Measurements from ENCODE around the gene NDUFA5. TPM values are rescaled to one million over a fixed set of nuclear protein-coding genes. Genes with fewer than 3 reads are reported as not detected.
"Not testable (repeated sequence)": the region's sequence is repeated elsewhere in the genome, so short reads cannot be mapped to it uniquely, and the experiment has no call there.

Gene NDUFA5
- total RNA-seq, 2 donors from 2014 or later, result 33.3 to 50.6 TPM

DNA sequence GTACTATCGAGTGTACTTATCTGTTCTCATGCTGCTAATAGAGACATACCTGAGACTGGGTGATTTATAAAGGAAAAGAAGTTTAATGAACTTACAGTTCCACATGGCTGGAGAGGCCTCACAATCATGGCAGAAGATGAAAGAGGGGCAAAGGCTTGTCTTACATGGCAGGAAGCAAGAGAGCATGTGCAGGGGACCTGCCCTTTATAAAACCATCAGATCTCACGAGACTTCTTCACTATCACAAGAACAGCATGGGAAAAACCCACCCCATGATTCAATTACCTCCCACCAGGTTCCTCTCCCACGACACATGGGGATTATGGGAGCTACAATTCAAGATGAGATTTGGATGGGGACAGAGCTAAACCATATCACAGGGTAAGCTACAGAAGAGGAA, 4.5 kb downstream of the NDUFA5 start:
- intact Hi-C loops (cut with DNase I), result no loop called here
- TF ChIP-seq, protein P1, sequence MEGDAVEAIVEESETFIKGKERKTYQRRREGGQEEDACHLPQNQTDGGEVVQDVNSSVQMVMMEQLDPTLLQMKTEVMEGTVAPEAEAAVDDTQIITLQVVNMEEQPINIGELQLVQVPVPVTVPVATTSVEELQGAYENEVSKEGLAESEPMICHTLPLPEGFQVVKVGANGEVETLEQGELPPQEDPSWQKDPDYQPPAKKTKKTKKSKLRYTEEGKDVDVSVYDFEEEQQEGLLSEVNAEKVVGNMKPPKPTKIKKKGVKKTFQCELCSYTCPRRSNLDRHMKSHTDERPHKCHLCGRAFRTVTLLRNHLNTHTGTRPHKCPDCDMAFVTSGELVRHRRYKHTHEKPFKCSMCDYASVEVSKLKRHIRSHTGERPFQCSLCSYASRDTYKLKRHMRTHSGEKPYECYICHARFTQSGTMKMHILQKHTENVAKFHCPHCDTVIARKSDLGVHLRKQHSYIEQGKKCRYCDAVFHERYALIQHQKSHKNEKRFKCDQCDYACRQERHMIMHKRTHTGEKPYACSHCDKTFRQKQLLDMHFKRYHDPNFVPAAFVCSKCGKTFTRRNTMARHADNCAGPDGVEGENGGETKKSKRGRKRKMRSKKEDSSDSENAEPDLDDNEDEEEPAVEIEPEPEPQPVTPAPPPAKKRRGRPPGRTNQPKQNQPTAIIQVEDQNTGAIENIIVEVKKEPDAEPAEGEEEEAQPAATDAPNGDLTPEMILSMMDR (IDR thresholded peaks at IDR 0.05), result no peak
- TF ChIP-seq POLR2A (IDR thresholded peaks at IDR 0.05), result no peak
- no peak for DNase-seq
- 88% methylated on average over 3 of the region's 3 CpGs for WGBS, 2 donors
- Histone ChIP-seq H3K27ac (no peak overlapping the region), H3K36me3 (replicated peaks in 1 of 2; ENCODE audit: insufficient read depth in 1 of 2, low read depth in 2 of 2) (no peaks in the 10 kb centered on the region), H3K4me1 (peaks cover 19% of the 10 kb centered on the region), H3K4me3 (no peak overlapping the region), H3K27me3 (no peaks in the 10 kb centered on the region), H3K9me3 (no peaks in the 10 kb centered on the region)
- ATAC-seq, result no peak

DNA sequence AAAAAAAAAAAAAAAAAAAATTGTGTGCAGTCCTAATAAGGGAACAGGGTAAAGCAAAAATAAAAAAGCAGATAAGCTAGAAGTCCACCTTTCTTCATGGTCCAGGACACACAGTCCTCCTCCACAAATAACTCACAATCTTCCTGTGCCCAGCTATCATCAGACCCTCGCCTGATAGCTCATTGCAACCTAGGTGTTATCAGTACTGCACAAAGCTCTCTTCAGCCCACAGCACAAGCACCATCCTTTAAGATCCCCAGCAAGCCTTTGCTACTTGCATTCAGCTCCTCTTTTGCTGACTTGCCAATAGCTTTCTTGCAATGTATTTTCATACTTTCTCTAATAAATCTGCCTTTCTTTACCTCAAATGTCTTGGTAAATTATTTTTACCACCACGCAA, 5.0 kb downstream of the NDUFA5 start:
- Histone ChIP-seq H3K4me3 (no peak overlapping the region), H3K27ac (no peak overlapping the region), H3K27me3 (no peaks in the 10 kb centered on the region), H3K36me3 (replicated peaks in 1 of 2; ENCODE audit: insufficient read depth in 1 of 2, low read depth in 2 of 2) (no peaks in the 10 kb centered on the region), H3K4me1 (peaks cover 19% of the 10 kb centered on the region), H3K9me3 (no peaks in the 10 kb centered on the region)
- DNase-seq, result no peak
- no peak for TF ChIP-seq POLR2A (IDR thresholded peaks at IDR 0.05)
- TF ChIP-seq, protein P1 (IDR thresholded peaks at IDR 0.05), result no peak
- intact Hi-C loops (cut with DNase I), result no loop called here
- ATAC-seq, result no peak
- WGBS, 2 donors, result 89 to 96% methylated on average over 2 of the region's 2 CpGs

DNA sequence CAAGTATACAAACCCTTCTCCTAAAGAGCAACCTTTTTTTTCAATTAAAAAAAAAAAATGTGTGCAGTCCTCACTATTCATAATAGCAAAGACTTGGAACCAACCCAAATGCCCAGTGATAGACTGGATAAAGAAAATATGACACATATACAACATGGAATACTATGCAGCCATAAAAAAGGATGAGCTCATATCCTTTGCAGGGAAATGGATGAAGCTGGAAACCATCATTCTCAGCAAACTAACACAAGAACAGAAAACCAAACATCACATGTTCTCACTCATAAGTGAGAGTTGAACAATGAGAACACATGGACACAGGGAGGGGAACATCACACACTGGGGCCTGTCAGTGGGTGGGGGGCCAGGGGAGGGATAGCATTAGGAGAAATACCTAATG, 5.5 kb downstream of the NDUFA5 start:
- H3K9me3 ChIP-seq; ATAC-seq; intact Hi-C loops (cut with DNase I); H3K27ac ChIP-seq; H3K4me3 ChIP-seq; H3K36me3 ChIP-seq (replicated peaks in 1 of 2; ENCODE audit: insufficient read depth in 1 of 2, low read depth in 2 of 2); H3K27me3 ChIP-seq; DNase-seq: not testable (repeated sequence)
- H3K4me1 ChIP-seq, result peaks cover 19% of the 10 kb centered on the region

DNA sequence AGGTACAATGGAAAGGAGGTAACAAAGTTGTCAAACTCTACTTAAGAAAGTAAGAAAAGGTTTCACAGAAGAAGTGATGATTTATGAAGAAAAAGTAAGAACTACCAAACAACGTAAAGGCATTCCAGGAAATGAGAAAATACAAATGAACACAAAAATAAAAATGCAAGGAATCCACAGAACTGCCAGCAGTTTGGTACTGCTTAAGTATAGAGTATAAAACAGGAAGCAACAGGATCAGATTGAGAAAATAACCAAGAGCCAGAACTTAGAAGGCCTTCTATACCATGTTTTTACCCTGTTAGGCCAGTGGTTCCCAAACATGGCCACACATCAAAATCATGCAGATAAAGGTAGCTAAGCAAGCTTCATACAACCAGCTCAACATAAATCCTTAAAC, 9.2 kb downstream of the NDUFA5 start:
- DNase-seq, result no peak
- TF ChIP-seq POLR2A (IDR thresholded peaks at IDR 0.05), result no peak
- TF ChIP-seq, protein P1 (IDR thresholded peaks at IDR 0.05), result no peak
- Histone ChIP-seq H3K4me1 (no peaks in the 10 kb centered on the region), H3K27me3 (no peaks in the 10 kb centered on the region), H3K27ac (no peak overlapping the region), H3K36me3 (replicated peaks in 1 of 2; ENCODE audit: insufficient read depth in 1 of 2, low read depth in 2 of 2) (peaks cover 0 to 3% of the 10 kb centered on the region in 2 donors), H3K9me3 (no peaks in the 10 kb centered on the region), H3K4me3 (no peak overlapping the region)
- WGBS, 2 donors, result 96% methylated on average over 1 of the region's 1 CpG
- ATAC-seq, result no peak
- intact Hi-C loops (cut with DNase I), result no loop called here

DNA sequence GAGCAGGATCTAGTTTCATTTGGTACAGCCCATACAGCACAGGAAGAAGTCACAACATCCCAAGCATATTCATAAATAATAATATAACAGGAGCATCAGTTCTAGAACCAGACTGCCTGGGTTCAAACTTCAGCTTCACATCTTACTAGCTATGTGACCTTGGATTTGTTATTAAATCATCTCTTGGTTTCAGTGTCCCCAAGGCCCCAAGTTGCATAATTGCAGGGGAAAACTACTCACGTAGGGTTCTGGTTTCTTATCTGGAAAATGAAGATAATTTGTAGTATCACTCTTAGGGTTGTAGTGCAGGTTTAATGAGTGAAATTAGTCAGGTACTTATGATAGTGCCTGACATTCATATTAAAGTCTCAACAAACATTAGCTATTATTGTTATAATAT, 17.7 kb downstream of the NDUFA5 start:
- ATAC-seq (no peak), DNase-seq (no peak)
- no peak overlapping the region for H3K4me3 ChIP-seq
- no peaks in the 10 kb centered on the region for H3K4me1 ChIP-seq
- WGBS, 2 donors, result 9 to 13% methylated on average over 1 of the region's 1 CpG
- peaks cover 0 to 2% of the 10 kb centered on the region in 2 donors for H3K36me3 ChIP-seq (replicated peaks in 1 of 2; ENCODE audit: insufficient read depth in 1 of 2, low read depth in 2 of 2)
- no peaks in the 10 kb centered on the region for H3K9me3 ChIP-seq
- H3K27ac ChIP-seq, result no peak overlapping the region
- TF ChIP-seq, protein P1 (IDR thresholded peaks at IDR 0.05), result no peak
- TF ChIP-seq POLR2A (IDR thresholded peaks at IDR 0.05), result no peak
- intact Hi-C loops (cut with DNase I), result no loop called here
- H3K27me3 ChIP-seq, result no peaks in the 10 kb centered on the region
